Stimulated activated CD8-positive, alpha-beta memory T cell treated with anti-CD3 and anti-CD28 coated beads, Interleukin-2, amount 100 ng/mL, for 48 hours (primary cell): ENCODE measurements around the gene TCP11L1.
"Not testable (repeated sequence)": the region's sequence is repeated elsewhere in the genome, so short reads cannot be mapped to it uniquely, and the experiment has no call there.

ENCODE experiments used
- DNase-seq, 2 donors: peaks; one replicate each; pipeline ENCODE4 v3.0.0-alpha.2; 2020; ENCODE audit warnings: low read depth in 2 of 2

TCP11L1 gene

DNA sequence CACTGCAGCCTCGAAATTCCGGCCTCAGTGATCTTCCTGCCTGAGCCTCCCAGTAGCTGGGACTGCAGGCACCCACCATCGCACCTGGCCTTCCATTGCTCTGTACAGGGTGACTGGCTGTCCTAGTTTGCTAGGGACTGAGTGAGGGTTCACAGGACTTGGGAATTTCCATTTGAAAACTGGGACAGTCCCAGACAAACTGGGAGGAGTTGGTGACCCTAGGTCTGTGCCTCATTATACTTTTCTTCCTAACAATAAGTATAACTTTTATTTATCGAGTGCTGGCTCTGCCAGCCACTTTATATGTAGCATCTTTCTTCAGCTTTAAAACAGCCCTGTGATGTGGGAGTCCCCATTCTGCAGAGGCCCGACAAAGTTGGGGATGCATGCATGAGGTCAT, 25.5 kb downstream of the TCP11L1 start:
- no peak for DNase-seq

- peak; percentile 54 to 60 for DNase-seq
These were observed 26.2 kb downstream of the TCP11L1 start for GRCh38 chr11:33065445-33066178.

DNA sequence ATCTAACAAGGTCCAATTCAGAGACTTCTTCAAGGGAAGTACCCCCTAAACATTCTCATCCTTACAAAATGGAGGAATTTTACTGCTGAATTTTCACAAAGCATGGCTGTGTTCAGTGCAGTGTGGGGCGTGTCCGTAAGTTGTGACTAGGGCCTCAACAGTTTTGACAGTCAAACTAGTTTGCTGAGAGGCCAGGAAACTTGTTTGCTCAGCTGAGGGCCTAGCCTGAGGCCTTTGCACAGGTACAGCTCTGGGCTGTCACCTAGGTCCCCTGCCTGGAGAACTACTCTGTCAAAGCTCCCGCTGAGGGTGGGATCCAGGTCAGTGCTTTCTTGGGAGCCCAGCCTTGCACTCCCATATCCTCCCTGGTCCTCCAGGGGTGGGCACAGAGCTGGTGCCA, 27.9 kb downstream of the TCP11L1 start:
- no peak for DNase-seq

DNA sequence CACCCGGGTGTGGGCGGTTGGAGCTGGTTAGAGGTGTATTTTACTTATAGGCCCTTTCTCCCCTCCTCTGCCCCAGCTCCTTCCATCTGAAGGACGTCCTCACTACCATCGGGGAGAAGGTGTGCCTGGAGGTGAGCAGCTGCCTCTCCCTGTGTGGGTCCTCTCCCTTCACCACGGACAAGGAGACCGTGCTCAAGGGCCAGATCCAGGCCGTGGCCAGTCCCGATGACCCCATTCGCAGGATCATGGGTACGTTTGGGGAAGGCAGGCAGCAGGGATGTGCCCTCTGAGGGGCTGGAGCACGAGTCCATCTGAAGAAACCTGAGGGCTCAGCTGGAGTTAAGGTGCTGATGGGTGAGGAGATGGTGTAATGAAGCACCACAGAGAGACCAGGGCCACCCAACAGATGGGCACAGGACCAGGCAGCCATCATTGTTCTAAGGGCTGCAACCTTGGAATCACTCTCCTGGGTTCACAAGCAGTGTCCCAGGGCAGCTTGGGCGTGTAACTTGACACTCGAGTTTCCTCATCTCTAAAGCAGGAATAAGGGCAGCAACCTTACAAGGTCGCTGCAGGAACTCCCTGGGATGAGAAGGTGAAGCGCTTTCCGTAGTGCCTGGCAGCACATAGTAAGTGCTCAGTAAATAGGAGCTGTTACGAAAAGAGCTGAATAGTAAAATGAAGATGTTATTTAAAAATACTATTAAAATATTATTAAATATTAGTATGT, 29.4 kb downstream of the TCP11L1 start:
- no peak for DNase-seq

DNA sequence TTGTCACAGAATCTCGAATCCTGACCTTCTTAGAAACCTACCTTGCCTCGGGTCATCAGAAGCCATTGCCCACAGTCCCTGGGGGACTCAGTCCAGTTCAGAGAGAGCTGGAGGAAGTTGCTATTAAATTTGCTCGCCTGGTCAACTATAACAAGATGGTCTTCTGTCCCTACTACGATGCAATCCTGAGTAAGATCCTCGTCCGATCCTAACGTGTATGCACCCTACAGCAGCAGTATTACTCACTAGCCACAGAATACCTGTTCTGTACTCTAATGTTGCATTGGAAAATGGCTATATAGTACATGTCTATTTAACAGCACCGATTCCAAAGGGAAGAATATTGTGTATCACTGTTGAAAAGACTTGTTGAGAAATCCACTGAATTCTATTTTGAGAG, 33.1 kb downstream of the TCP11L1 start:
- no peak for DNase-seq

GRCh38 chr11:33083918-33084317, 44.5 kb downstream of the TCP11L1 start:
- DNase-seq, result no peak

DNA sequence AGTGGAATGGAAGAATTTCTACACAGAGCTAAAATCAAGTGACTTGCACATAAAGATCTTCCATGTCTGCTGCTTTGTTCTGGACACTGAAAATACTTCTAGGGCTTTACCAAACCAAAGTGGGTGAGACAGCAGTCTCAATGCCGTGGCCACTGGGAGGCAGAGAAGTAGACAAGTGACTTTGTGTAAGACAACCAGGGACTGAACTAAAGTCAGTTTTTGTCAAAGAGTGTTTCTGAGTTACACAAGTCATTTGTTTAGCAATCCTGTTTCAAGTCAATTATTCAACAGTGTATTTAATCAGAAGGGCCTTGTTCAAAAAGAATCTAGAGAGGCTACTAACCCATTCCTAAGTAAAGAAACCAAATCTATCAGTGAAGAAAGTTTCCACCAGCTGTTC, 46.6 kb downstream of the TCP11L1 start:
- DNase-seq, result no peak

GRCh38 chr11:33089776-33090175, 50.4 kb downstream of the TCP11L1 start:
- no peak for DNase-seq

- no peak for DNase-seq
These were observed 54.8 kb downstream of the TCP11L1 start for GRCh38 chr11:33094157-33094556.

DNA sequence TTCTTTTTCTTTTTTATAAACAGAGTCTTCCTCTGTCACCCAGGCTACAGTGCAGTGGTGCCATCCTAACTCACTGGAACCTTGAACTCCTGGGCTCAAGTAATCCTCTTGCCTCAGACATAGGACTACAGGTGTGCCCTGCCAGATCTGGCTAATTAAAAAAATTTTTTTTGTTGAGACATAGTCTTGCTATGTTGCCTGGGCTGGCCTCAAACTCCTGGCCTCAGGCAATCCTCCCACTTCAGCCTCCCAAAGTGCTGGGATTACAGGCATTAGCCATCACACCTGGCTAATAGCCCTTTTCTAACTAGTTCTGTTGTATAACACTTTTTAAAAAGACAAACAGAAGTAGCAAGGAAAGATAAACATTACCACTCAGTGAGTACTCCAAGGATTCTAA, 64.5 kb downstream of the TCP11L1 start:
- no peak for DNase-seq

- no peak for DNase-seq
These were observed 70.0 kb downstream of the TCP11L1 start for GRCh38 chr11:33109294-33109895.

GRCh38 chr11:33110083-33110482, 70.7 kb downstream of the TCP11L1 start:
- DNase-seq, result no peak

DNA sequence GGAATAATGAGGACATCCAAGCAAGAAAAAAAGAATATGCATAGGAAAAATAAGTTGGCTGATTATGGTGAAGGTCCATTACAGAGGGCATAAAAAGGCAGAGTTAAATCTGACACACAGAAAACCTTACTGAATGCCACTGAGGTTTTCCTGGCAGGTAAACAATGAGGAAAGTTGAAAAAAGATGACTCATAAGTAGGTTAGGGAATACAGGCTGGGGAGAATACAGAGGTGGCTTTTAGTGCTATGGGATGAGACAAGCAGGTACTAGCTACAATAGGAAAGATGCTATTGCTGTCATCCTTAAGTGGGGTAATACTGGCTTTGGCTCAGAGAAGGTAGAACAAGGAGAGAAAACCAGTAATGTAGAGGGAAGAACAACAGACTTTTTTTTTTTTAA, 77.2 kb downstream of the TCP11L1 start:
- DNase-seq, result no peak

DNA sequence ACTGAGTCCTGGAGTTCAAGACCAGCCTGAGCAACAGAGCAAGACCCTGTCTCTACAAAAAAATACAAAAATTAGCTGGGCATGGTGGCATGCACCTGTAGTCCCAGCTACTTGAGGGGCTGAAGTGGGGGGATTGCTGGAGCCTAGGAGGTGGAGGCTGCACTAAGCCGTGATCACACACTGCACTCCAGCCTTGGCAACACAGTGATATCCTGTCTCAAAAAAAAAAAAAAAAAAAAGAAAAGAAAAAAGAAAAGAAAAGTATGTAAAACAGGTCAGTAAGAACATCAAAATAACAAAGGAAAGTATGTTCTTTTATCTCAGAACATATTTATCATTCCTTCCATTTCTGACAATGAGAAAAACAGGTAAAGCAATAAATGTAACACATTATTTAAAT, 83.3 kb downstream of the TCP11L1 start:
- DNase-seq, result not testable (repeated sequence)
